ENCODE results near the gene ABCC3.

- TF ChIP-seq POLR2A (IDR thresholded peaks at IDR 0.05): no peak
- TF ChIP-seq, protein P1, sequence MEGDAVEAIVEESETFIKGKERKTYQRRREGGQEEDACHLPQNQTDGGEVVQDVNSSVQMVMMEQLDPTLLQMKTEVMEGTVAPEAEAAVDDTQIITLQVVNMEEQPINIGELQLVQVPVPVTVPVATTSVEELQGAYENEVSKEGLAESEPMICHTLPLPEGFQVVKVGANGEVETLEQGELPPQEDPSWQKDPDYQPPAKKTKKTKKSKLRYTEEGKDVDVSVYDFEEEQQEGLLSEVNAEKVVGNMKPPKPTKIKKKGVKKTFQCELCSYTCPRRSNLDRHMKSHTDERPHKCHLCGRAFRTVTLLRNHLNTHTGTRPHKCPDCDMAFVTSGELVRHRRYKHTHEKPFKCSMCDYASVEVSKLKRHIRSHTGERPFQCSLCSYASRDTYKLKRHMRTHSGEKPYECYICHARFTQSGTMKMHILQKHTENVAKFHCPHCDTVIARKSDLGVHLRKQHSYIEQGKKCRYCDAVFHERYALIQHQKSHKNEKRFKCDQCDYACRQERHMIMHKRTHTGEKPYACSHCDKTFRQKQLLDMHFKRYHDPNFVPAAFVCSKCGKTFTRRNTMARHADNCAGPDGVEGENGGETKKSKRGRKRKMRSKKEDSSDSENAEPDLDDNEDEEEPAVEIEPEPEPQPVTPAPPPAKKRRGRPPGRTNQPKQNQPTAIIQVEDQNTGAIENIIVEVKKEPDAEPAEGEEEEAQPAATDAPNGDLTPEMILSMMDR (IDR thresholded peaks at IDR 0.05): no peak
- TF ChIP-seq EP300 (IDR thresholded peaks at IDR 0.05): no peak
- no peak for TF ChIP-seq POLR2AphosphoS5 (IDR thresholded peaks at IDR 0.05)
Measured at GRCh38 chr17:50608700-50609379, 25.8 kb upstream of the ABCC3 start.

All from stomach (tissue), 4 donors.